ENCODE results near the gene CNOT3. TPM values are rescaled to one million over a fixed set of nuclear protein-coding genes. Genes with fewer than 3 reads are reported as not detected.
A peak's percentile ranks its signal among the peaks of the same experiment; 100 is the strongest.

CNOT3 gene
- total RNA-seq, 1 experiment from 2014 or later, result 91.2 TPM

DNA sequence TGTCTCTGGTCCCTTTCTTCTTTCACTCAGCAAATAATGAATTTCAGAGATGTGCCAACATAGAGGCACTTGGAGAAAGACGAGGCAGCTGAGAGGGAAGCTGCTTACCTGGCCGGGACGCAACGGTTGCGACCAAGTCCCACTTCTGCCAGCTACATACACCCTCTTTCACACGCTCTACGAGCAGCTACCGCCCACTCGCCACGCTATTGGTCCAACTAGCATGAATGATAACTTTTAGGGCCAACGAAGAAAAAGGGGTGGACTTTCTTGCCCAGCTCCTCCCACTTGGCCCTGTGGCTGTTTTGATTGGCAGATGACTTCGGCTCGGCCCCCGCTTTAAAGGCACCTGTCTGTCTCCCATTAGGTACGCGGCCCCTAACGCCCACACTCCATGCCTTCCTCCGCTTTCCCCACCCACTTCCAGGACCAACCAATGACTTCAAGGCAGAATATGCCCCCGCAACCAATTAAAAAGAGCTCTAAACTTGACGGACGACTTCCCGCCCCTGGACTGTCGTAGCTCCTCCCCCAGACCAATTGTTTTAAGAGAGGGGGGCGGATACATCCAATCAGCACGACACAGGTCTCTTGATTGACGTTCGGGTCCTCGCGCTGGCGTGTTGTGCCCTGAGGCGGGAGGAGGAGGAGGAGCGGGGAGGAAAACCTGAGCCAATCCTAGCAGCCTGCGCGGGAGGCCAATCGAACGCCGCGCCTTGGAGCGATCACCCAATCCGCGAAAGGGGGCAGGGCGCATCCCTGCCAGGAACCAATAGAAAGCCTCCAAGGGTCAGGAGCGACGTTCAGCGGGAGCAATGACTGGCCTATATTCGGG, 481 bp upstream of the CNOT3 start:
- no peak overlapping the region for H3K14ac ChIP-seq (ENCODE audit: insufficient read depth, low read length)
- H3K79me2 ChIP-seq (ENCODE audit: insufficient read depth, low read length), result peaks cover 24% of the 10 kb centered on the region; the same call in 1 of the 2 replicates
- H3K23ac ChIP-seq (ENCODE audit: insufficient read length, low read depth, low read length), result no peak overlapping the region
- H3K23me2 ChIP-seq (ENCODE audit: insufficient read length, low read depth, low read length, poor library complexity, severe bottlenecking), result peaks cover 15% of the 10 kb centered on the region
- no peak overlapping the region for H2BK120ac ChIP-seq (ENCODE audit: low read depth, low read length, poor library complexity, severe bottlenecking)
- Mint-ChIP-seq H3K27ac (peak overlapping the region; percentile 90 to 98 (median 93)), H3K9me3 (peaks cover 11 to 12% of the 10 kb centered on the region in 2 experiments), H3K36me3 (ENCODE audit: insufficient read depth in 1 of 3, low read depth in 3 of 3) (peaks cover 23 to 52% (median 28%) of the 10 kb centered on the region in 3 experiments), H3K27me3 (ENCODE audit: low read depth) (peaks cover 1% of the 10 kb centered on the region; the same call in 1 of the 2 replicates), H3K4me1 (peaks cover 37 to 39% of the 10 kb centered on the region in 2 experiments), H3K4me3 (peak overlapping the region; percentile 80 to 93)
- peak overlapping the region; percentile 94 for H3K4me2 ChIP-seq (ENCODE audit: insufficient read depth, insufficient read length, low read length)
- no peaks in the 10 kb centered on the region for H3K27me3 ChIP-seq (ENCODE audit: insufficient read depth, low read length)
- WGBS (ENCODE audit: extremely low coverage, insufficient read length, low lambda C conversion rate), result no CpG with 5 or more reads among the region's 46 CpGs
- no peak overlapping the region for H2BK20ac ChIP-seq (ENCODE audit: low read depth, low read length, poor library complexity, severe bottlenecking)
- H2BK5ac ChIP-seq (ENCODE audit: insufficient read length, low read length), result no peak overlapping the region
- H3K4ac ChIP-seq (ENCODE audit: low read depth, low read length), result no peak overlapping the region
- H3K27ac ChIP-seq (ENCODE audit: insufficient read length, low read depth, low read length), result no peak overlapping the region
- no peaks in the 10 kb centered on the region for H3K4me1 ChIP-seq (ENCODE audit: insufficient read depth, low read length)
- no peak overlapping the region for H4K91ac ChIP-seq (ENCODE audit: insufficient read length, low read depth, low read length)
- H2AK5ac ChIP-seq (ENCODE audit: insufficient read length, low read length), result no peak overlapping the region
- peak overlapping the region; percentile 59 for H3K9ac ChIP-seq (ENCODE audit: extremely low read depth, insufficient read length, low read length)
- no peak overlapping the region for H3T11ph ChIP-seq (ENCODE audit: low read length)
- H4K20me1 ChIP-seq (ENCODE audit: control insufficient read depth, insufficient read depth, insufficient read length), result peaks cover 3% of the 10 kb centered on the region
- DNase-seq, result peak; percentile 100
- no peak overlapping the region for H2BK15ac ChIP-seq (ENCODE audit: low read depth, low read length)
- H3K56ac ChIP-seq (ENCODE audit: insufficient read length, low read depth, low read length), result no peak overlapping the region
- H4K8ac ChIP-seq (replicated peaks; ENCODE audit: insufficient read length, low read depth, low read length), result no peak overlapping the region
- H3K9me3 ChIP-seq (ENCODE audit: control insufficient read depth, low read depth, low read length), result peaks cover 4% of the 10 kb centered on the region
- H3K79me1 ChIP-seq (ENCODE audit: insufficient read depth, low read depth, low read length, poor library complexity, severe bottlenecking), result peaks cover 17% of the 10 kb centered on the region
- no peak overlapping the region for H3K18ac ChIP-seq (ENCODE audit: insufficient read length, low read depth, low read length)
- no peak overlapping the region for H2AFZ ChIP-seq (ENCODE audit: low read length)
- no peak overlapping the region for H4K5ac ChIP-seq (ENCODE audit: insufficient read length, low read depth, low read length)
- TF ChIP-seq, protein P1, sequence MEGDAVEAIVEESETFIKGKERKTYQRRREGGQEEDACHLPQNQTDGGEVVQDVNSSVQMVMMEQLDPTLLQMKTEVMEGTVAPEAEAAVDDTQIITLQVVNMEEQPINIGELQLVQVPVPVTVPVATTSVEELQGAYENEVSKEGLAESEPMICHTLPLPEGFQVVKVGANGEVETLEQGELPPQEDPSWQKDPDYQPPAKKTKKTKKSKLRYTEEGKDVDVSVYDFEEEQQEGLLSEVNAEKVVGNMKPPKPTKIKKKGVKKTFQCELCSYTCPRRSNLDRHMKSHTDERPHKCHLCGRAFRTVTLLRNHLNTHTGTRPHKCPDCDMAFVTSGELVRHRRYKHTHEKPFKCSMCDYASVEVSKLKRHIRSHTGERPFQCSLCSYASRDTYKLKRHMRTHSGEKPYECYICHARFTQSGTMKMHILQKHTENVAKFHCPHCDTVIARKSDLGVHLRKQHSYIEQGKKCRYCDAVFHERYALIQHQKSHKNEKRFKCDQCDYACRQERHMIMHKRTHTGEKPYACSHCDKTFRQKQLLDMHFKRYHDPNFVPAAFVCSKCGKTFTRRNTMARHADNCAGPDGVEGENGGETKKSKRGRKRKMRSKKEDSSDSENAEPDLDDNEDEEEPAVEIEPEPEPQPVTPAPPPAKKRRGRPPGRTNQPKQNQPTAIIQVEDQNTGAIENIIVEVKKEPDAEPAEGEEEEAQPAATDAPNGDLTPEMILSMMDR (conservative IDR thresholded peaks at IDR 0.05), result no peak
- no peak overlapping the region for H2BK12ac ChIP-seq (ENCODE audit: insufficient read length, low read depth, low read length)

All from H9 (cell line).